Liver (tissue), 9 donors: ENCODE data around the gene GRIK2. TPM values are rescaled to one million over a fixed set of nuclear protein-coding genes. Genes with fewer than 3 reads are reported as not detected.
"Not testable (repeated sequence)": the region's sequence is repeated elsewhere in the genome, so short reads cannot be mapped to it uniquely, and the experiment has no call there.

Experiments used
- DNase-seq: peaks from one replicate; pipeline ENCODE4 v3.0.0-alpha.2; 2017; ENCODE audit warnings: low spot score
- H3K27ac ChIP-seq, 2 donors: one replicate each; pipeline ENCODE4 v1.7.0; 2013; ENCODE audit warnings: inconsistent platforms in 2 of 2, low read length in 2 of 2, control low read depth in 1 of 2, low read depth in 1 of 2, mild to moderate bottlenecking in 1 of 2
- H3K27me3 ChIP-seq, 4 donors: one replicate each; pipeline versions ENCODE4 v1.6.1 to v1.7.0; 2013; ENCODE audit warnings: low read length in 3 of 4, inconsistent platforms in 1 of 4, mild to moderate bottlenecking in 1 of 4, moderate library complexity in 1 of 4; ENCODE audit not compliant: control insufficient read depth in 4 of 4, insufficient read depth in 4 of 4
- H3K36me3 ChIP-seq, 4 donors: one replicate each; pipeline versions ENCODE4 v1.6.1 to v1.7.0; 2013; ENCODE audit warnings: low read length in 3 of 4, mild to moderate bottlenecking in 3 of 4, low read depth in 1 of 4, moderate library complexity in 1 of 4; ENCODE audit not compliant: control insufficient read depth in 4 of 4, insufficient read depth in 3 of 4
- H3K4me1 ChIP-seq, 4 donors: one replicate each; pipeline versions ENCODE4 v1.6.1 to v1.7.0; 2013; ENCODE audit warnings: low read length in 3 of 4, mild to moderate bottlenecking in 3 of 4, moderate library complexity in 1 of 4; ENCODE audit not compliant: control insufficient read depth in 4 of 4, insufficient read depth in 4 of 4
- H3K4me3 ChIP-seq, 3 donors: one replicate each; pipeline versions ENCODE4 v1.6.1 to v1.7.0; 2013; ENCODE audit warnings: low read length in 3 of 3, control low read depth in 1 of 3, low read depth in 1 of 3, mild to moderate bottlenecking in 1 of 3
- H3K9ac ChIP-seq, 2 donors: one replicate each; pipeline ENCODE4 v1.7.0; 2013; ENCODE audit warnings: low read length in 2 of 2, mild to moderate bottlenecking in 2 of 2, moderate library complexity in 2 of 2, control low read depth in 1 of 2, low read depth in 1 of 2
- H3K9me3 ChIP-seq, 4 donors: one replicate each; pipeline versions ENCODE4 v1.6.1 to v1.7.0; 2013; ENCODE audit warnings: low read length in 3 of 4; ENCODE audit not compliant: control insufficient read depth in 4 of 4
- EGR1 ChIP-seq, 2 donors: IDR thresholded peaks; 2 replicates each; pipeline ENCODE4 v1.6.1; 2016 to 2018; ENCODE audit warnings: antibody characterized with exemption in 2 of 2, low read depth in 2 of 2
- FOXA2 ChIP-seq: IDR thresholded peaks from 2 replicates; pipeline ENCODE4 v1.6.1; 2016; ENCODE audit warnings: antibody characterized with exemption
- JUND ChIP-seq, 2 donors: IDR thresholded peaks; 2 replicates each; pipeline ENCODE4 v1.6.1; 2016; ENCODE audit warnings: antibody characterized with exemption in 2 of 2
- NR2F2 ChIP-seq: IDR thresholded peaks from 2 replicates; pipeline ENCODE4 v1.6.1; 2016; ENCODE audit warnings: antibody characterized with exemption
- SP1 ChIP-seq: IDR thresholded peaks from 2 replicates; pipeline ENCODE4 v1.6.1; 2018; ENCODE audit warnings: antibody characterized with exemption, mild to moderate bottlenecking
- YY1 ChIP-seq: IDR thresholded peaks from 2 replicates; pipeline ENCODE4 v1.6.1; 2016; ENCODE audit warnings: antibody characterized with exemption, mild to moderate bottlenecking
- ZBTB33 ChIP-seq: IDR thresholded peaks from 2 replicates; pipeline ENCODE4 v1.6.1; 2016; ENCODE audit warnings: antibody characterized with exemption
- WGBS: extraction: QIAGEN DNeasy Blood & Tissue Kit; methylation state at CpG from one replicate; pipeline ENCODE4 v1.1.7; 2013; 5-methylcytosine and 5-hydroxymethylcytosine counted together
- polyA plus RNA-seq, 2 donors: library from polyadenylated mRNA; stranded (reverse) in 1 of 2; unstranded in 1 of 2; fragments of 200-250 nt in 1 of 2; fragments of >200 nt in 1 of 2; fragmentation: Nextera tagmentation in 1 of 2; extraction: Ambion mirVana in 1 of 2; gene quantifications; one replicate each; pipeline versions ENCODE4 v1.2.1 to v1.2.3, GENCODE V29; 2013 to 2015
- total RNA-seq, 2 donors: library from RNA; depleted of rRNA; stranded (reverse); fragments of >200 nt; gene quantifications; one replicate each; pipeline ENCODE4 v1.2.3, GENCODE V29; 2014
- TF ChIP-seq, protein P1 (sequence below): IDR thresholded peaks from 2 replicates; pipeline ENCODE4 v1.6.1; 2016; ENCODE audit warnings: antibody characterized with exemption
- TF ChIP-seq, protein P2 (sequence below): IDR thresholded peaks from 2 replicates; pipeline ENCODE4 v1.6.1; 2016; ENCODE audit warnings: antibody characterized with exemption, mild to moderate bottlenecking
- TF ChIP-seq, protein P3 (sequence below): fragments of 150-350 bp; IDR thresholded peaks from 2 replicates; pipeline ENCODE4 v1.5.1; 2017; ENCODE audit warnings: improper control_type of control experiment, low read depth, low read length; ENCODE audit not compliant: missing input control
- donor health status: healthy.
- donor health status: healthy.
- donor health status: healthy.
- donor health status: healthy.
- donor health status: healthy.

GRIK2 gene
- total and polyA plus RNA-seq, 4 donors = 0.02 to 0.17 (median 0.05) TPM

GRCh38 chr6:101380897-101381630 lies 12.4 kb upstream of the GRIK2 start:
- no peaks in the 10 kb centered on the region for H3K27me3 ChIP-seq
- WGBS = 68% methylated on average over 2 of the region's 2 CpGs
- H3K9ac ChIP-seq = no peak overlapping the region
- no peaks in the 10 kb centered on the region for H3K36me3 ChIP-seq
- TF ChIP-seq JUND (IDR thresholded peaks at IDR 0.05) (no peak), YY1 (no peak), FOXA2 (no peak)
- TF ChIP-seq, protein P1, sequence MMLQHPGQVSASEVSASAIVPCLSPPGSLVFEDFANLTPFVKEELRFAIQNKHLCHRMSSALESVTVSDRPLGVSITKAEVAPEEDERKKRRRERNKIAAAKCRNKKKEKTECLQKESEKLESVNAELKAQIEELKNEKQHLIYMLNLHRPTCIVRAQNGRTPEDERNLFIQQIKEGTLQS = no peak
- TF ChIP-seq, protein P2, sequence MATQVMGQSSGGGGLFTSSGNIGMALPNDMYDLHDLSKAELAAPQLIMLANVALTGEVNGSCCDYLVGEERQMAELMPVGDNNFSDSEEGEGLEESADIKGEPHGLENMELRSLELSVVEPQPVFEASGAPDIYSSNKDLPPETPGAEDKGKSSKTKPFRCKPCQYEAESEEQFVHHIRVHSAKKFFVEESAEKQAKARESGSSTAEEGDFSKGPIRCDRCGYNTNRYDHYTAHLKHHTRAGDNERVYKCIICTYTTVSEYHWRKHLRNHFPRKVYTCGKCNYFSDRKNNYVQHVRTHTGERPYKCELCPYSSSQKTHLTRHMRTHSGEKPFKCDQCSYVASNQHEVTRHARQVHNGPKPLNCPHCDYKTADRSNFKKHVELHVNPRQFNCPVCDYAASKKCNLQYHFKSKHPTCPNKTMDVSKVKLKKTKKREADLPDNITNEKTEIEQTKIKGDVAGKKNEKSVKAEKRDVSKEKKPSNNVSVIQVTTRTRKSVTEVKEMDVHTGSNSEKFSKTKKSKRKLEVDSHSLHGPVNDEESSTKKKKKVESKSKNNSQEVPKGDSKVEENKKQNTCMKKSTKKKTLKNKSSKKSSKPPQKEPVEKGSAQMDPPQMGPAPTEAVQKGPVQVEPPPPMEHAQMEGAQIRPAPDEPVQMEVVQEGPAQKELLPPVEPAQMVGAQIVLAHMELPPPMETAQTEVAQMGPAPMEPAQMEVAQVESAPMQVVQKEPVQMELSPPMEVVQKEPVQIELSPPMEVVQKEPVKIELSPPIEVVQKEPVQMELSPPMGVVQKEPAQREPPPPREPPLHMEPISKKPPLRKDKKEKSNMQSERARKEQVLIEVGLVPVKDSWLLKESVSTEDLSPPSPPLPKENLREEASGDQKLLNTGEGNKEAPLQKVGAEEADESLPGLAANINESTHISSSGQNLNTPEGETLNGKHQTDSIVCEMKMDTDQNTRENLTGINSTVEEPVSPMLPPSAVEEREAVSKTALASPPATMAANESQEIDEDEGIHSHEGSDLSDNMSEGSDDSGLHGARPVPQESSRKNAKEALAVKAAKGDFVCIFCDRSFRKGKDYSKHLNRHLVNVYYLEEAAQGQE = no peak
- no peaks in the 10 kb centered on the region for H3K9me3 ChIP-seq
- H3K27ac ChIP-seq = no peak overlapping the region
- H3K4me3 ChIP-seq = no peak overlapping the region
- H3K4me1 ChIP-seq = no peaks in the 10 kb centered on the region
- DNase-seq = no peak

GRCh38 chr6:101383747-101384146 lies 9.8 kb upstream of the GRIK2 start:
- not testable (repeated sequence) for H3K27me3 ChIP-seq, H3K9me3 ChIP-seq, H3K9ac ChIP-seq, H3K4me3 ChIP-seq, H3K36me3 ChIP-seq, DNase-seq, H3K27ac ChIP-seq, H3K4me1 ChIP-seq
- 92% methylated on average over 5 of the region's 5 CpGs for WGBS

DNA sequence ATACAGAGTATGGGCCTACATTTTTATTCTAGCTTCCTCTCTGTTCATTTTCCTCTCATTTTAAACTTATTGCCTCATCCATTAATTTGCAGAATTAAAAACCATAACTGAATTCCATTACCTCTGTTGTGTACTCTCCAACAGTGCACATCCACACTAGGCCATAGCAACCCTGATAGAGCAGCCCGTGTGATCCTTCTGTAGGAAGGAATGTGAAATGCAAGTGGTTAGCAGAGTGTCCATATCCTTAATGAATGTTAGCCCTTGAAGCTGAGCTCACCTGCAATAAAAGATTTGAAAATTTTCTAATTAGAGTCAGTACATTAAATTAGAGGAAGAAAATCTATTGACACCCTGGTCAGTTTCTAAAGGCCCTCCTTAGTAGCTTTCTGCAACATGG lies 6.5 kb upstream of the GRIK2 start:
- no peaks in the 10 kb centered on the region for H3K36me3 ChIP-seq
- H3K27me3 ChIP-seq = peaks cover 0 to 2% (median 0%) of the 10 kb centered on the region in 4 donors
- 26% methylated on average over 1 of the region's 1 CpG for WGBS

More for the DNA sequence above, 6.5 kb upstream of the GRIK2 start:
- no peak overlapping the region for H3K9ac ChIP-seq
- TF ChIP-seq JUND (IDR thresholded peaks at IDR 0.05) (no peak), ZBTB33 (no peak), FOXA2 (no peak), EGR1 (IDR thresholded peaks at IDR 0.05; ENCODE audit: low read depth in 2 of 2) (no peak), NR2F2 (no peak), SP1 (no peak)
- TF ChIP-seq, protein P3, sequence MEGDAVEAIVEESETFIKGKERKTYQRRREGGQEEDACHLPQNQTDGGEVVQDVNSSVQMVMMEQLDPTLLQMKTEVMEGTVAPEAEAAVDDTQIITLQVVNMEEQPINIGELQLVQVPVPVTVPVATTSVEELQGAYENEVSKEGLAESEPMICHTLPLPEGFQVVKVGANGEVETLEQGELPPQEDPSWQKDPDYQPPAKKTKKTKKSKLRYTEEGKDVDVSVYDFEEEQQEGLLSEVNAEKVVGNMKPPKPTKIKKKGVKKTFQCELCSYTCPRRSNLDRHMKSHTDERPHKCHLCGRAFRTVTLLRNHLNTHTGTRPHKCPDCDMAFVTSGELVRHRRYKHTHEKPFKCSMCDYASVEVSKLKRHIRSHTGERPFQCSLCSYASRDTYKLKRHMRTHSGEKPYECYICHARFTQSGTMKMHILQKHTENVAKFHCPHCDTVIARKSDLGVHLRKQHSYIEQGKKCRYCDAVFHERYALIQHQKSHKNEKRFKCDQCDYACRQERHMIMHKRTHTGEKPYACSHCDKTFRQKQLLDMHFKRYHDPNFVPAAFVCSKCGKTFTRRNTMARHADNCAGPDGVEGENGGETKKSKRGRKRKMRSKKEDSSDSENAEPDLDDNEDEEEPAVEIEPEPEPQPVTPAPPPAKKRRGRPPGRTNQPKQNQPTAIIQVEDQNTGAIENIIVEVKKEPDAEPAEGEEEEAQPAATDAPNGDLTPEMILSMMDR = no peak
- TF ChIP-seq, protein P2 = no peak
- DNase-seq = no peak
- no peak overlapping the region for H3K4me3 ChIP-seq
- no peaks in the 10 kb centered on the region for H3K4me1 ChIP-seq
- H3K9me3 ChIP-seq = no peaks in the 10 kb centered on the region
- H3K27ac ChIP-seq = no peak overlapping the region
